GM18868 (cell line): ENCODE data around the gene MIA2.
"Not testable (repeated sequence)": the region's sequence is repeated elsewhere in the genome, so short reads cannot be mapped to it uniquely, and the experiment has no call there.

Experiments used
- ATAC-seq: cut with Tn5 transposase; IDR thresholded peaks from one replicate; pipeline ENCODE4 v1.9.1; 2021; ENCODE audit warnings: mild to moderate bottlenecking, moderate library complexity; ENCODE audit not compliant: unreplicated experiment

The MIA2 gene

GRCh38 chr14:39324097-39324496 lies 90.4 kb downstream of the MIA2 start:
- ATAC-seq: no peak

DNA sequence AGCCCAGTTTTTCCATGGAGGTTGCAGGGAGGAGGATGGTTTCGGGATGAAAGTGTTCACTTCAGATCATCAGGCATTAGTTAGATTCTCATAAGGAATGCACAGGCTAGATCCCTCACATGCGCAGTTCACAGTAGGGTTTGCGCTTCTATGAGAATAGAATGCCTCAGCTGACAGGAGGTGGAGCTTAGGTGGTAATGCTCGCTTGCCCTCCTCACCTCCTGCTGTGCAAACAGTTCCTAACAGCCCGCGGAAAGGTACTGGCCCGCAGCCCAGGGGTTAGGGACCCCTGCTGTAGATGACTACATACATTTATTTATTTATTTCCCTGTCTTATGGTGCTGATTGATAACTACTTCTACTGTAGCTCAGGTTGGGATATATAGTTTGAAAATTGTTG lies 105.3 kb downstream of the MIA2 start:
- ATAC-seq: no peak

- not testable (repeated sequence) for ATAC-seq
These were observed 107.4 kb downstream of the MIA2 start for GRCh38 chr14:39341126-39341525.

DNA sequence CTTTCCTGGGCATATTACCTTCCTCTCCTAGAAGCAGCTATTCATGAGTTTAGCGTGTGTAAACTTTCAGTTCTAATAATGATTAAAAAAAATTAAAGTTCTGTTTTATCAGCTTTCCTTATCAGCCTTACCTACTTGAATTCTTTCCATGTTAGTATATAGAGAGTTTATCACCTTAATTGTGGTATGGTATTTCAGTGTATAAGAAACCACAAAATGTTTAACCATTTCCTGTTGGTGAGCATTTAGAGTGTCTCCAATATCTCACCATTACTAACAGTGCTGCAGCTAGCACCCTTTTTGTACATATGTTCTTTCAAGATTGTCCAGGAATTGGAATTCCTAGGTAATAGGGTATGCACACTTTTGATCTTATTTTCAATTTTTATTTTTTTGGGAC lies 109.1 kb downstream of the MIA2 start:
- no peak for ATAC-seq

DNA sequence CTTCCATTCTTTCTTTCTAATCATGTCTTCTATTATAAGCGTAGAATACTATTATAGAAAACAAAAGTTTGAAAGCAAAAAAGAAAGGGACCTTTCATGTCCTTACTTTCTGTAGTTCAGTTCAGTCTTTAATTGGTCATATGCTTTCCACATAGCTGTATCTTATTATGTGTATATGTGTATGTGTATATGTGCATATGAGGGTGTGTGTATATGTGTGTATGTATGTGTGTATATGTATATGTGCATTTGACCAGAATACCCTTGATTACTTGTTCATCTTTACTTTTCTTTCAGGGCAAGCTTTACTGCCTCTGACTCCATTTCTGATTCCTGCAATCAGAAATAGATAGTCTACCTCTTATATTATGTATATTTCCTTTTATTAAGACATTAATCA lies 109.9 kb downstream of the MIA2 start:
- ATAC-seq: no peak

- no peak for ATAC-seq
These were observed 117.2 kb downstream of the MIA2 start for GRCh38 chr14:39350866-39351265.

- no peak for ATAC-seq
These were observed 118.0 kb downstream of the MIA2 start for GRCh38 chr14:39351708-39352107.

DNA sequence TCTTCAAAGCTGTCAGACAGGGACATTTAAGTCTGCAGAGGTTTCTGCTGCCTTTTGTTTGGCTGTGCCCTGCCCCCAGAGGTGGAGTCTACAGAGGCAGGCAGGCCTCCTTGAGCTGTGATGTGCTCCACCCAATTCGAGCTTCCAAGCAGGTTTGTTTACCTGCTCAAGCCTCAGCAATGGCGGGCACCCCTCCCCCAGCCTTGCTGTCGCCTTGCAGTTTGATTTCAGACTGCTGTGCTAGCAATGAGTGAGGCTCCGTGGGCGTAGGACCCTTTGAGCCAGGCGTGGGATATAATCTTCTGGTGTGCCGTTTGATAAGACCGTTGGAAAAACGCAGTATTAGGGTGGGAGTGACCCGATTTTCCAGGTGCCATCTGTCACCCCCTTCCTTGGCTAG lies 125.4 kb downstream of the MIA2 start:
- not testable (repeated sequence) for ATAC-seq

- no peak for ATAC-seq
These were observed 126.6 kb downstream of the MIA2 start for GRCh38 chr14:39360316-39360715.

GRCh38 chr14:39361556-39361955 lies 127.8 kb downstream of the MIA2 start:
- ATAC-seq: not testable (repeated sequence)

DNA sequence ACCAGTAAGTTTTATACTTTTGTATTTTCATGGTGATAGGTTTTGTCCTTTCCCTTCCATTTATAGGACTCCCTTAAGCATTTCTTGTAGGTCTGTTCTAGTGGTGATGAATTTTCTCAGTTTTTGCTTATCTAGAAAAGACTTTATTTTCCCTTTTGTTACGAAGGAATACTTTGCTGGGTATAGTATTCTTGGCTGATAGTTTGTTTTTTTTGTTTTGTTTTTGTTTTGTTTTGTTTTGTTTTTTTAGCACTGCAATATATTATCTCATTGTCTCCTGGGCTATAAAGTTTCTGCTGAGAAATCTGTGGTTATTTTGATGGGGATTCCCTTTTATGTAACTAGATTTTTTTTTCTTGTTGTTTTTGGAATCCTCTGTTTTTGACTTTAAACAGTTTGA lies 130.8 kb downstream of the MIA2 start:
- no peak for ATAC-seq

GRCh38 chr14:39365354-39365753 lies 131.6 kb downstream of the MIA2 start:
- ATAC-seq: no peak

- ATAC-seq: no peak
These were observed 133.0 kb downstream of the MIA2 start for GRCh38 chr14:39366460-39367386.

DNA sequence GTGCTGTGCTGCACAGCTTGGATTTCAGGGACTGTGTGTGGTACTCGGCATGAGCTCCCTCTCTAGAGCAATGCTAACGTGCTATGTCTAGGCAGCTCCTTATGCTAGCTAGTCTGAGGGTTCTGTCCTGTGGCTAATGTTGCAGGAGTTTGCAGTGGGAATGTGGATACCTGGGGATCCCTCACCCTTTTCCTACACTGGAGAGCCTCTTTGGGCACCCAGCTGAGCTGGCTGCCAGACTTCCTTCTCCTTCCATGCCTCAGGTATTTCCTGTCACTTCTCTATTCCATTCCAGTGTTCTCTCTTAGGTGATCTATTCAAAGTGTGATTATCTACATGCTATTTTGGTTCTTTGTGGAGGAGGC lies 133.7 kb downstream of the MIA2 start:
- no peak for ATAC-seq

GRCh38 chr14:39368261-39368959 lies 134.7 kb downstream of the MIA2 start:
- ATAC-seq: no peak

DNA sequence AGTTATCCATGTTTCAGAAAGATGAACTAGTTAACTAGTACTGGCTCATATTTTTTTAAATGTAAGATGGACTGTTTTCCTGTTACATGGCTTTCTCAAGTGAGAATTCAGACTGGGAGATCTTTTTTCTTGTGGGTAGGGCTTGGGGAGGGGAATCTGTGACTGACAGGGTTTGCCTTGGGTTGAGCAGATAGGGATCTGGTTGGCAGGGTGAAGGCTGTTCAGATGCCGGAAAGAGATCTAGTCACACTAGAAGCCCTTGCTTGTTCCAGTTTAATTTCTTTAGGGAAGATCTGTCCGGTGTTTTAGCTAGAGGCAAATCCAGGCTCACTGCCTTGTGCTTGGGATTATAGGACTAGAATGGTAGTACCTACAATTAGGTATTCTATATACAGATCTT lies 135.3 kb downstream of the MIA2 start:
- ATAC-seq: no peak

DNA sequence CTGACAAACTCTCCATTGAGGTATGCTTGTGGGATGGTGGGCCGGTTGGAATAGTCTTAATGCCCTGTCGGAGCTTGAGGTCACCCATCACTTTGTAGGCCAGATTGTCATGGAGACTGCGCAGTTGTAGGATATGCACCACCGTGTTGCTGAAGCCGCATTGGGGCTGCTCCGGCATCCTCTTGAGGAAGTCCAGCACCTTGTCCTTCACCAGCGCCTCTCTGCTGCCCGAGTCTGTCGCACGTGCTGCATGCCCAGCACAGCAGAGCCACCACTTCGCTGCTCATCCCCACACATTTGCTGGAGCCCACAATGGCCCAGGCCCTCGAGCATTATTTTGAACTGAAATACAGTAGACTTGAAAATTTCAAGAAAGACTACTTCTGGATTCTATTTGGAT lies 136.7 kb downstream of the MIA2 start:
- no peak for ATAC-seq

DNA sequence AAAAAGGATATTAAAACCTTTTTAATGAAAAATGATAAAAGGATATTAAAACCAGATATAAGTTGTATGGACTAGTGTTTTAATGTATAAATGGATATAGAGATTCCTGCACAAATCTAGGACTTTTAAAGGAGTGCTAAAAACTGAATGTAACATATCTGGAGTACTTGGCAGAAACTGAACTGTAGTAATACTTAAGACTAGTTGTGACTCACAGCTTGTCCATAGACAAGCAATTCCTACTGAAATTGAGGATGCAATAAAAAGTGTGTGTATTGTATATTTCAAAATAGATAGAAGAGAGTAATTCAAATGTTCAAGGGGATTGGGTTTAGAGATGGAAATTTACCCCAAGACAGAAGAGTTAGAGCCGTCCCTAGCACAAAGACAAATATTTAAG lies 138.9 kb downstream of the MIA2 start:
- ATAC-seq: no peak

- ATAC-seq: no peak
These were observed 141.1 kb downstream of the MIA2 start for GRCh38 chr14:39374851-39375250.

DNA sequence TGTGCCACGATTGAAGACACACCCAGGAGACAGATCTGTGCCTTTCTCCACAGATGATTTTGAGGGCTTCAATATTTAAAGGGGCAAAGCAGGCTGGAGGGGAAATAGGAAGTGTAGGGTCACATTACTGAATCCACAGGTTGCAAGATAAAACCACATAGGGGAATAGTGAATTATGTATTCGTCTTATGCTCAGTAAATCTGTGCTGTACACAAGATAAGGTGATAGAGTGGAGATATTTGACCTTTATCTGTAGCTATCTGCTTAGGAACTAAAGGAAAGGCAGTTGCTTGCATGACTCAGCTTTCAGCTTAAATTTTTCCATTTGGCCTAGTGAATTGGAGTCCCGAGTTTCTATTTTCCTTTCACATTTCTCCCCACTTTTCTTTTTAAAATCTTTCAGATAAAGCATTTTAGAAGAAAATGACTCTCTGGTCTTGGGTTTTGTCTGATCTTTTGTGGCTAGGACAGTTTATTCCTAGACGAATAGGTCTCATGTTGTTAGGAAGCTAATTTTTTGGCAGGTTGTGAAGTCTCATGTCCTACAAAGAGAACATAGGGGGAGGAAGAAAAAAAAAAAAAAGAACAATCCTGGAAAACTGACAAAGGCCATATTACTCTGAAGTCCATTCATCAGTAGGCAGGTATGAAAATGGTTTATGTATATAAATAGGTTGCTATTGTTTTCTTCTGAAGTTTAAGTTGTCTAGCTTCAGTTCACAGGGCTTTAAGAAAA lies 143.1 kb downstream of the MIA2 start:
- ATAC-seq: no peak

DNA sequence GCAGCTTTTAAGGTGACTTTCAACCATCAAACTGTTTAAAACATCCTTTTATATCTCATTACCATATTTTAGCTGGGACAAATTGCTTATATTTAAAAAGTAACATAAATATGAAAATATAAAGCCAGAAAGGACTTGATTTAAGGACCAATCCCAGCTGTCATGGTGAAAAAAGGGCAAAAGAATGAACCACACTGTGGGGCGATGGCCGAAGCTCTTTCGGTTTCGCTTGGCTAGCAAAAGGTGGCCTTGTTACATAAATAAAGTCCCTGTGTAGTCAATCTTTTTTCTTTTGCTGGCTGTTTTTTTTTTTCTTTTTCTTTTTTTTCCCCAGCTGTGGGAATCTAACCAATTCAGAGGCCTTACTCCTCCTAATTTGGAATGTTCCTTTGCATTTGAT lies 147.7 kb downstream of the MIA2 start:
- no peak for ATAC-seq

- no peak for ATAC-seq
These were observed 148.7 kb downstream of the MIA2 start for GRCh38 chr14:39382463-39382862.
